HG03139 (cell line): ENCODE measurements around the gene SNX25.
"Not testable (repeated sequence)": the region's sequence is repeated elsewhere in the genome, so short reads cannot be mapped to it uniquely, and the experiment has no call there.

Experiments
- ATAC-seq: cut with Tn5 transposase; IDR thresholded peaks from one replicate; pipeline ENCODE4 v1.9.1; 2021; ENCODE audit not compliant: unreplicated experiment

Gene SNX25

GRCh38 chr4:185209031-185209851, at the start of gene SNX25:
Gene SNX25 (plus strand): TSS chr4:185209598. CDS start chr4:185209827, 229 bp downstream.
- peak; percentile 69 for ATAC-seq

DNA sequence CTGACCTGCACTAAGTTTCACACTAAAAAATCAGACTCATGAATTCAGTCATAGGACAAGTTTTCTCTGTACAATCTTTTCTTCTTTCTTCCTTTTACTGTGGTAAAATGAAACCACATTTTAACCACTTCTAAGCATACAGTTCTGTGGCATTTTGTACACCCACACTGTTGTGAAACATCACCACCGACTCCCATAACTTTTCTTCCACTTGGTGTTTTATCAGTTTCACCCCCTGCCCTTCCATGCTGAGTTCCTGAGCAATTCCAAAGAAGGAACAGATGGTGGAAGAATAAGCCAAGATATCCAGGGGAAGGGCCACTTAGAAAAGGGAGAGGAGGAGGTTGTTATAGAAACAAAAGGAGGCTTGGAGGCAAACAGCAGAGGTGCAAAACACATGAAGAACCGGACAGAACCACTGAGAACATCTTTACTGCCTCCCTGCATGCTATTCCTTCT, 43.8 kb upstream of the SNX25 start:
- ATAC-seq = peak; percentile 96

DNA sequence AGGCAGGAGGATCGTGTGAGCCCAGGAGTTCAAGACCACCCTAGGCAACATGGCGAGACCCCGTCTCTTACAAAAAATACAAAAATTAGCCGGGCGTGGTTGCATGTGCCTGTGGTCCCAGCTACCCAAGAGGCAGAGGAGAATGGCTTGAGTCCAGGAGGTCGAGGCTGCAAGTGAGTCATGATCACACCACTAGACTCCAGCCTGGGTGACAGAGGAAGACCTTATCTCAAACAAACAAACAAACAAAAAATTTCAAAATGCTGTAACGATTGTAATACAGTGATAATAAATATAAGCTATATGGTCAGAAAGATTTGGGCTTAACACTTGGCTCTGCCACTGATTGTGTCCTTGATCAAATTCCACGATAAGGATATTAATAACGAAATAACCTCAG, 42.2 kb upstream of the SNX25 start:
- no peak for ATAC-seq

DNA sequence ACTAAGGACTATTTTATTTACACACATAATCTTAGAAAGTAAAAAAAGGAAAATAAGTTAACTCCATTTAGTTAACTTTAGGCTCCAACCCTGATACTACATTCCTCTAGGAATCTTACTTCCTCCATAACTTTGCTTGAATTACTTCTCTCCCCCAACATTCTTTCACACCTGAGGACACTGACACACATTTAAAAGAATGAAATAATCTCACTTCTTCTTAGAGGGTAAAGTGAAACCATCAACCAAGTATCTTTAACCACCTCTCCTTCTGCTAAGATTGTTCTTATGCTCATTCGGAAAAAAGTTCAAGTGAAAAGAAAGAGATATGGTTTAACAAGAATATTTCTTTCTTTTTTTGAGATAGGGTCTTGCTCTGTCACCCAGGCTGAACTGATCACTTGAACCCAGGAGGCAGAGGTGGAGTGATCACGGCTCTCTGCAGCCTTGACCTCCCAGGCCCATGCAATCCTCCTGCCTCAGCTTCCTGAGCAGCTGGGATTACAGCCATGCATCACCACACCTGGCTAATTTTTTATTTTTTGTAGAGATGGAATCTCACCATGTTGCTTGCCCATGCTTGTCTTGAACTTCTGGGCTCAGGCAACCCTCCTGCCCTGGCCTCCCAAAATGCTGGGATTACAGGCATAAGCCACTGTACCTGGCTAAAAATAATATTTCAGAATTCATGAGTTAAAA, 37.9 kb upstream of the SNX25 start:
- peak; percentile 77 for ATAC-seq

DNA sequence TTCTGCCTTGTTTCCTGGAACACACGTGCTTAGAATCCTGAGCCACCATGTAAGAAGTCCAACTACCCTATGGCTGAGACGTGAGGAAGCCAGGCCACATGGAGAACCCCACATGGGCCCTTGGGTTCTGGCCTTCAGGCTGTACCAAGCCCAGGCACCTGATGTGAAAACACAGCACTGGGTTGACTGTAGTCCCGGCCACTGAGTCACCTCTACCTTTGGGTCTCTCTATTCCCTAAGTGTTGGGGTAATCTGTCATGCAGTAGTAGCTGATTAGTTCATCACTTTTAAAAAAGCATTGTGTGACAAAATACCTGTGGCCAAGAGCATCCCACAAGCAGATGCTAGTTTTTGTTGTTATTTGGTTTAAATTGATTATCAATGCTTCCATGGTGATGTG, 29.9 kb upstream of the SNX25 start:
- ATAC-seq = no peak

- no peak for ATAC-seq
Measured at GRCh38 chr4:185182239-185182638, 27.2 kb upstream of the SNX25 start.

GRCh38 chr4:185183622-185184281, 25.6 kb upstream of the SNX25 start:
- ATAC-seq = no peak

DNA sequence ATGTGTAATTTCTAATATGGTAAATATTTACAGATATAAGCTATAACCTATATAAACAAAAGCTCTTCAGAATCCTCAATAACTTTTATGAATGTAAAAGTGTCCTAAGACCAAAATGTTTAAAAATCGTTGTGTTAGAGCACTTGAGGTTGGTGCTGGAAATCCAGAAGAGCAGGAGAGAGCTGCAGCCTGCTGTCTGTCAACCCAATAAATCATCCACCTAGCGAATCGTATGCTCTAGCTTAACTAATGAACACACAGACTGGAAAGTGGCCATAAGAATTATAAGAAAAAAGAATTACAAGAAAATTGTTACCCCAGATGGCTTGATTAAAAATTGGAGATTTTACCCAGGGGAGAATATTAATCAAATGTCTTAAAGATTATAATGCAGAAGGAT, 22.6 kb upstream of the SNX25 start:
- ATAC-seq = no peak

GRCh38 chr4:185189606-185190305, 19.6 kb upstream of the SNX25 start:
- ATAC-seq = no peak

- no peak for ATAC-seq
Measured at GRCh38 chr4:185190306-185190856, 19.0 kb upstream of the SNX25 start.

DNA sequence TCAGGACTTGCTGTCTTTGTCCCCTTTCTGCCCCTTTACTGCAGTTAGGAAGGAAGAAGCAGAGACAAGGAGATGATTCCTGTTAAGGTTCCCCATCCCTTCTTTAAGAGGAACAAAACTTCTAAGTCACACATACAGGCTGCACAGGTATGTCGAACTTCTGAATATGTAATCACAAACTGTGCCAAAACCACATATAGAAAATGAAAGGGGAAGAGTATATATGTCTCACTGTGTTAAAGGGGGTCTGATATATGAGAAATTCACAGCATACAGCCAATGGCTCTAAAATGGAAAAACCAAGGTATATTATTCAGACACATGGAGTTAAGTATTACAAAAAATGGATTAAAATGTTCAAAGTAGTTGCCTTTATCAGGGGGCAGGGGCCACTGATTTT, 17.3 kb upstream of the SNX25 start:
- ATAC-seq = peak; percentile 68

GRCh38 chr4:185194924-185195888, 14.2 kb upstream of the SNX25 start:
- no peak for ATAC-seq

DNA sequence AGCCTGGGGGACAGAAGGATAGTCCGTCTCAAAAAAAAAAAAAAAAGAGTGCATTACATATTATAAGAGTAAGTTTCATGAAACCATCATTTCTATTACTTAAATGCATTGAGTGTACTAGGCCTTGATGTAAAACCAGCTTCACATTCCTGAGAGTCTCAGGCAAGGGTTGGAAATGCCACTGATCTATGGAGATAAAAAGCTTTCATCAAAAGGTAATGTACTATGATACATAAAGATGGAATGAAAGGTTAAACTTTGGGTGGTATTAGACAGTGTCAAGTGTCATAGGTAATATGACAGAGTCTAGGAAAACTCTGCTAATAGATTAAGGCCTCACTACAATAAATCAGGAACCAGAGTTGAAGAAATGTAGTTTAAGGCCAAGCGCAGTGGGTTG, 13.0 kb upstream of the SNX25 start:
- ATAC-seq = no peak

- ATAC-seq = not testable (repeated sequence)
Measured at GRCh38 chr4:185198189-185198588, 11.2 kb upstream of the SNX25 start.

- no peak for ATAC-seq
Measured at GRCh38 chr4:185201977-185202962, 7.1 kb upstream of the SNX25 start.

DNA sequence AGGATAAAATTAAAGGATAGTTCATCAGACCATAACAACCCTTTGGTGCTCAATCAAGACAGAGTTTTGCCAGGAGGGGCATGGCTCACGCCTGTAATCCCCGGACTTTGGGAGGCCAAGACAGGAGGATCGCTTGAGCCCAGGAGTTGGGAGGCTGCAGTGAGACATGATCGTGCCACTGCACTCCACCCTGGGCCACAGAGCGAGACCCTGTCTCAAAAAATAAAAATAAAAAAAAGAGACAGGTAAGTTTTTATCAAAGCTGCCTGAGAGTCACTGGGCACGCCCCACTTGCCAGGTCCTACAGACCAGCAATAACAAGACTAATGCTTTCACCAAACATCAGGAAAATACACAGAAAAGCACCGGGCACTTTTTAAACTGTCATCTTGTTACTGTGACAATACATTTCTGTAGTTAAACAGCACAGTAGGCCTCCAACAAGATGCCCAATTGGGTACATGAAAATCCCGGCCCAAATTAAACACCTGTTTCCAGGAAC, 6.4 kb upstream of the SNX25 start:
- ATAC-seq = no peak

GRCh38 chr4:185203486-185204237, 5.7 kb upstream of the SNX25 start, which contains the start of gene CFAP97:
Gene CFAP97 (minus strand): TSS chr4:185204000. CDS start chr4:185191196, 12,804 bp downstream.
- ATAC-seq = peak; percentile 79
